ENCODE data around the gene GALNT17. TPM values are rescaled to one million over a fixed set of nuclear protein-coding genes. Genes with fewer than 3 reads are reported as not detected.

Gene GALNT17
- total RNA-seq, 1 donor from 2014 or later = not detected

- no peak for DNase-seq
Observed at GRCh38 chr7:71402684-71403083, 270.7 kb downstream of the GALNT17 start.

- DNase-seq = no peak
Observed at GRCh38 chr7:71403202-71403946, 271.4 kb downstream of the GALNT17 start.

GRCh38 chr7:71404726-71405345 is 272.9 kb downstream of the GALNT17 start:
- DNase-seq = no peak

GRCh38 chr7:71408271-71408670 is 276.3 kb downstream of the GALNT17 start:
- DNase-seq = no peak

- DNase-seq = no peak
Observed at GRCh38 chr7:71409550-71410157, 277.7 kb downstream of the GALNT17 start.

GRCh38 chr7:71411475-71411874 is 279.5 kb downstream of the GALNT17 start:
- DNase-seq = no peak

- no peak for DNase-seq
Observed at GRCh38 chr7:71414490-71414889, 282.5 kb downstream of the GALNT17 start.

- DNase-seq = no peak
Observed at GRCh38 chr7:71419546-71420337, 287.8 kb downstream of the GALNT17 start.

GRCh38 chr7:71422104-71422503 is 290.2 kb downstream of the GALNT17 start:
- DNase-seq = no peak

- no peak for DNase-seq
Observed at GRCh38 chr7:71424166-71425035, 292.5 kb downstream of the GALNT17 start.

GRCh38 chr7:71429083-71429482 is 297.1 kb downstream of the GALNT17 start:
- DNase-seq = no peak

GRCh38 chr7:71430246-71430645 is 298.3 kb downstream of the GALNT17 start:
- DNase-seq = no peak

- DNase-seq = no peak
Observed at GRCh38 chr7:71439321-71439720, 307.4 kb downstream of the GALNT17 start.

- DNase-seq = no peak
Observed at GRCh38 chr7:71442492-71443190, 310.7 kb downstream of the GALNT17 start.

- DNase-seq = no peak
Observed at GRCh38 chr7:71443191-71443530, 311.2 kb downstream of the GALNT17 start.

- DNase-seq = no peak
Observed at GRCh38 chr7:71444130-71444529, 312.2 kb downstream of the GALNT17 start.

GRCh38 chr7:71453630-71454029 is 321.7 kb downstream of the GALNT17 start:
- no peak for DNase-seq

GRCh38 chr7:71454981-71455380 is 323.0 kb downstream of the GALNT17 start:
- no peak for DNase-seq

- DNase-seq = no peak
Observed at GRCh38 chr7:71457021-71457420, 325.1 kb downstream of the GALNT17 start.

GRCh38 chr7:71457846-71458590 is 326.1 kb downstream of the GALNT17 start:
- DNase-seq = no peak

- DNase-seq = no peak
Observed at GRCh38 chr7:71459132-71459531, 327.2 kb downstream of the GALNT17 start.

Data from dermis blood vessel endothelial cell (primary cell).